Pancreas (tissue), 10 donors: ENCODE results near the gene IFNK. TPM values are rescaled to one million over a fixed set of nuclear protein-coding genes. Genes with fewer than 3 reads are reported as not detected.

Experiments used
- ATAC-seq, 4 donors: fragments of 200-7000 bp; cut with Tn5 transposase; one replicate each; pipeline versions ENCODE4 v1.8.0 to v1.9.1; 2020; ENCODE audit warnings: mild to moderate bottlenecking in 4 of 4, moderate library complexity in 4 of 4
- DNase-seq, 6 donors: peaks; one replicate each; pipeline ENCODE4 v3.0.0-alpha.2; 2020
- FAIRE-seq: peaks from 2 replicates; lab custom pipeline; 2012; peaks lifted over from hg19 to GRCh38; lab: Jason Lieb, UNC
- H3K27ac ChIP-seq, 4 donors: fragments of 200-600 bp; sonication (generic); 1 replicate in 3 of 4; 2 replicates in 1 of 4; pipeline versions ENCODE4 v1.5.0 to v1.8.0; 2020
- H3K27me3 ChIP-seq, 4 donors: fragments of 200-600 bp; one replicate each; pipeline ENCODE4 v1.8.0; 2021
- H3K36me3 ChIP-seq, 3 donors: fragments of 200-600 bp; sonication (generic) in 1 of 3; one replicate each; pipeline versions ENCODE4 v1.5.0 to v1.8.0; 2020 to 2021
- H3K4me1 ChIP-seq, 3 donors: fragments of 200-600 bp; one replicate each; pipeline ENCODE4 v1.8.0; 2021
- H3K4me3 ChIP-seq, 4 donors: fragments of 200-600 bp; sonication (generic) in 2 of 4; one replicate each; pipeline versions ENCODE4 v1.5.0 to v1.8.0; 2020 to 2021
- H3K9me3 ChIP-seq, 4 donors: fragments of 200-600 bp; one replicate each; pipeline ENCODE4 v1.8.0; 2021
- CTCF ChIP-seq, 4 donors: fragments of 200-600 bp; sonication (generic) in 3 of 4; IDR thresholded peaks; one replicate each; pipeline versions ENCODE4 v1.5.0 to v1.8.0; 2021; ENCODE audit warnings: antibody characterized with exemption in 4 of 4
- WGBS, 2 donors: extraction: QIAGEN DNeasy Blood & Tissue Kit; methylation state at CpG; one replicate each; pipeline ENCODE4 v1.1.7; 2013; 5-methylcytosine and 5-hydroxymethylcytosine counted together
- intact Hi-C, 3 donors: fragments of 100-400 bp; cut with DNase I; formaldehyde crosslinking; loops; one replicate each; pipeline versions ENCODE4 v1.11.1 to v1.14.2; 2022
- polyA plus RNA-seq, 2 donors: library from polyadenylated mRNA; stranded (reverse); fragments of 200-250 nt; gene quantifications; one replicate each; pipeline ENCODE4 v1.2.3, GENCODE V29; 2013
- total RNA-seq, 6 donors: library from RNA; stranded (reverse); fragmentation: NEBNext Ultra II Directional in 4 of 6; extraction: Animal tissue kit (Norgen Biotek cat#: 25700) in 4 of 6; gene quantifications; one replicate each; pipeline versions ENCODE4 v1.2.1 to v1.2.4, GENCODE V29; 2021 to 2023
- donor health status: healthy with polysubstance abuse.
- donor health status: DM: no; HTN: no; CAD: no; lungs with moderate emphysema.
- donor health status: DM: no; HTN: no; CAD: no.
- donor health status: control.
- donor health status: control.
- donor health status: Bipolar disorder and iron deficiency.
- donor health status: DM: yes; HTN: yes; CAD: no.
- donor health status: DM: no; HTN: no; CAD: no.
- donor health status: DM: no; HTN: no; CAD: no.
- donor health status: DM: yes; HTN: yes; CAD: no.

Gene IFNK
- total and polyA plus RNA-seq, 8 donors = not detected

DNA sequence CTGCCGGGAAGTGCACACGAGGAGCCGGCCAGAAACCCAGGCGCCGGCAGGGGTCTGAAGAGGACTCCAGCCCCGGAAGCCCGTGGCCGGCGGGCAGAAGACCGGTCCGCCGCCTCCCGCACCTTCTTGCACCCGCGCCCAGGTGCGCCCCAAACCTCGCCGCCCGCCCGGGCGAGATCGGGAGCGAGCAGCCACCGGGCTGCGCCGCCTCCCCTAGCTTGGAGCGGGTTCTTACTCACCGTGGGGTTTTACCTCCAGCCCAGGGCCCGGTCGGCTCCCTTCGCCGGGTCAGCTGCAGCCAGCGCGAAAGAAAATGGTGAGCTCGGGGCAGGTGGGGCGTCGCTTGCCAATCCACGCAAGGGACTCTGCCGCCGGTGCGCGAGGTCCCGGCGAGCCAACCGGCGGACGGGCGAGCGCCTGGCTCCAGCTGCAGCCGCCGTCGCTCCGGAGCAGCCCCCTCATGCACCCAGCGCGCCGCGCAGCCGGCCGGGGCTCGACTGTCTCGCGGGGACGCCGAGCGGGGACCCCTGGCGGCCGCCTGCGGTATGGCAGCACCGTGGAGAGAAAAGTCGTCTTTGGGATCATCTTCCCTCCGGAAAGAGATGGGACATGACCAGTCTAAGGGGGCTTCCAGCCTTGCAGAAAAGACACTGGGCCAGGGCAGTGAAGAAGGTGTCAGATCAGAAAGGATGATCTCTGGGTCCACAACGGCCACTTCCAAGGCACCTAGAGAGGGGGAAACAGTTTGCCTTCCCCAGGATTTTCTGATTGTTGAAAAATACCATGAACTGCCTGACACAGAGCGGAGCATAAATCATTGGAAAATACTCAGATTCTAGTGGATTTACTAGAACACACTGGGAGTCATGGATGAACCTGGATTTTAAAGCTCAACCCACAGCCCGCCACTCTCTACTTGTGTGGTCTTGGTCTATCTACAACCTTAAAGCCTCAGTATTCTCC, 5.5 kb downstream of the IFNK start, which contains the start of gene MOB3B:
TSS of gene MOB3B (minus strand) at position 499 of the 963 bp plus-strand sequence. CDS start 74,264 bp downstream, outside the sequence.
- peak; percentile 69 to 97 (median 84) for DNase-seq
- Histone ChIP-seq H3K27me3 (no peaks in the 10 kb centered on the region), H3K9me3 (no peaks in the 10 kb centered on the region), H3K4me3 (peak within 1 kb of the TSS; percentile 73 to 98 (median 90)), H3K4me1 (peaks cover 0 to 12% (median 8%) of the 10 kb centered on the region in 3 donors), H3K27ac (peak within 1 kb of the TSS; percentile 63 to 89 (median 78)), H3K36me3 (no peaks in the 10 kb centered on the region)
- no peak for FAIRE-seq
- 3% methylated on average over 74 of the region's 74 CpGs for WGBS, 2 donors
- intact Hi-C loops = loop anchor here in 2 of 3 donors (5.0 to 10.0 kb wide), 2 partner anchors 192 to 195 kb away; no protein-coding TSS in a partner anchor
- TF ChIP-seq CTCF (IDR thresholded peaks at IDR 0.05) = peak; percentile 90 to 96 (median 95)
- ATAC-seq = peak; percentile 78 to 89 (median 84)

- Histone ChIP-seq H3K27ac (no peak overlapping the region), H3K36me3 (no peaks in the 10 kb centered on the region), H3K4me1 (peaks cover 0 to 17% (median 3%) of the 10 kb centered on the region in 3 donors), H3K4me3 (no peak overlapping the region), H3K27me3 (no peaks in the 10 kb centered on the region), H3K9me3 (no peaks in the 10 kb centered on the region)
- 53% methylated on average over 4 of the region's 4 CpGs for WGBS, 2 donors
- no peak for TF ChIP-seq CTCF (IDR thresholded peaks at IDR 0.05)
- intact Hi-C loops = loop anchor here in 2 of 3 donors (5.0 to 10.0 kb wide), 2 partner anchors 194 to 196 kb away; no protein-coding TSS in a partner anchor
- FAIRE-seq = no peak
- no peak for ATAC-seq
- DNase-seq = no peak
These were observed 7.0 kb downstream of the IFNK start for GRCh38 chr9:27530915-27531755.

DNA sequence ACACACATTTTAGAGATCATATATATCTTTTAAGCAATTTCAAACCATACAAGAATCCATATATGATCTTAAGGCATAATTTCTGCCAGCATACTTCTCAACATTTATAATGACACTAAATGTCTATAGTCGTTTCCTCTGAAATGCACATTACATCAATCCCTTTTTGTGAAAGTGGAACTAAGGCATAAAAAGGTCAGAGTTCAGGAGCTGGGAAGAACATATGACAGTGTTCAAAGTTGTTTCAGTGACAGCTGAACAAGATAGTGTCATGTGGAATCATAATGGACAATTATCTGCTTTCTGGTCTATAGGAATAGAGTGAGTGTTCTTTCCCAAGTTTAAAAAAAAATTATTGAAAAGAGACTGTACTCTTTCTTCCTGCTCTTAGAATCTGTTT, 8.0 kb downstream of the IFNK start:
- TF ChIP-seq CTCF (IDR thresholded peaks at IDR 0.05) = no peak
- Histone ChIP-seq H3K27ac (no peak overlapping the region), H3K27me3 (no peaks in the 10 kb centered on the region), H3K9me3 (no peaks in the 10 kb centered on the region), H3K4me3 (no peak overlapping the region), H3K36me3 (no peaks in the 10 kb centered on the region), H3K4me1 (peaks cover 0 to 14% (median 0%) of the 10 kb centered on the region in 3 donors)
- DNase-seq = no peak
- intact Hi-C loops = loop anchor here in 2 of 3 donors (5.0 to 10.0 kb wide), 2 partner anchors 195 to 197 kb away; no protein-coding TSS in a partner anchor
- FAIRE-seq = no peak
- WGBS, 2 donors = 76 to 78% methylated on average over 1 of the region's 1 CpG
- no peak for ATAC-seq

DNA sequence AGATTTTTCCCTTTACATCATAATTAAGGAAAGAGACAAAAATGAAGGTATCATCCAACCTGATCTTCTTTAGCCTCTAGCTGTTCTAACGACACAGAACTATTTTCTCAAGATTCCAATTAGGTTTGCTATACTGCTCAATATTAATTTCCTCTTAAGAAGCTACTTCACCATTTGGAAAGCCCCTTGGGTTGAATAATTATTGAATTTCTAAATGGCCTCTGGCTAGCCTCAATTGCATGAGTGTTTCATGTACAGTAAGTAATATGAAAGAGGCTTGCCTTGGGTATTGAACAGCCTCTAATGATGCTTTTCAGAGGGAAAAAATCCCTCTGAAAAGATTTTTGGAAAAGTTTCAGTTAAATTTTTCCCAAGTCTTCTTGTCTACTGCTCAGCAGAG, 9.2 kb downstream of the IFNK start:
- H3K27me3 ChIP-seq = no peaks in the 10 kb centered on the region
- ATAC-seq = no peak
- WGBS, 2 donors = 89 to 94% methylated on average over 1 of the region's 1 CpG
- TF ChIP-seq CTCF (IDR thresholded peaks at IDR 0.05) = no peak
- no peak overlapping the region for H3K4me3 ChIP-seq
- H3K4me1 ChIP-seq = peaks cover 0 to 10% (median 0%) of the 10 kb centered on the region in 3 donors
- no peak overlapping the region for H3K27ac ChIP-seq
- no peak for FAIRE-seq
- intact Hi-C loops = loop anchor here in 2 of 3 donors (5.0 to 10.0 kb wide), 2 partner anchors 196 to 199 kb away; no protein-coding TSS in a partner anchor
- DNase-seq = no peak
- H3K9me3 ChIP-seq = no peaks in the 10 kb centered on the region
- no peaks in the 10 kb centered on the region for H3K36me3 ChIP-seq
